ENCODE measurements around the gene IFIT1B. TPM values are rescaled to one million over a fixed set of nuclear protein-coding genes. Genes with fewer than 3 reads are reported as not detected.

Gene IFIT1B
- total and polyA plus RNA-seq, 2 of the 8 experiments (the other 6 are each of a cell fraction or from before 2014, with no cell fraction given) = not detected

GRCh38 chr10:89389254-89389653, 11.4 kb downstream of the IFIT1B start:
- H3K9me3 ChIP-seq (ENCODE audit: insufficient read depth in 2 of 2, low read depth in 1 of 2, low read length in 1 of 2) = no peaks in the 10 kb centered on the region
- H3K23me2 ChIP-seq (ENCODE audit: low read depth, low read length) = no peaks in the 10 kb centered on the region; the same call in 1 of the 2 replicates
- H4K20me1 ChIP-seq (replicated peaks in 1 of 2; ENCODE audit: control insufficient read depth in 1 of 2, insufficient read depth in 2 of 2, low read length in 2 of 2) = no peaks in the 10 kb centered on the region
- H3K4me3 ChIP-seq (ENCODE audit: extremely low read depth in 1 of 4, insufficient read depth in 2 of 4, low read depth in 3 of 4, low read length in 4 of 4) = no peak overlapping the region
- H4K8ac ChIP-seq (ENCODE audit: extremely low read depth, insufficient read depth, low read length) = no peak overlapping the region
- H3K4me2 ChIP-seq (ENCODE audit: insufficient read depth in 1 of 2, low read depth in 2 of 2, low read length in 2 of 2) = no peak overlapping the region
- no peak overlapping the region for H2BK5ac ChIP-seq (ENCODE audit: low read depth, low read length)
- POLR2A ChIA-PET (ENCODE audit: partially characterized antibody) = interaction anchor here (0.6 kb wide), 1 partner anchor 311 kb away, joined by 3 read pairs; no protein-coding TSS in a partner anchor
- peaks cover 0 to 5% (median 3%) of the 10 kb centered on the region in 4 experiments; a peak in 2 of 7 replicates for H3K4me1 ChIP-seq (replicated peaks in 1 of 4; ENCODE audit: control insufficient read depth in 3 of 4, insufficient read depth in 4 of 4, low read length in 3 of 4)
- H3K4ac ChIP-seq (replicated peaks; ENCODE audit: insufficient read length, low read depth, low read length) = no peak overlapping the region
- no peak overlapping the region for H4K5ac ChIP-seq (ENCODE audit: insufficient read length, low read depth, low read length)
- no peaks in the 10 kb centered on the region for H3K27me3 ChIP-seq (replicated peaks in 1 of 4; ENCODE audit: control insufficient read depth in 3 of 4, extremely low read depth in 1 of 4, insufficient read depth in 3 of 4, low read length in 3 of 4)
- H3K56ac ChIP-seq (replicated peaks; ENCODE audit: insufficient read length, low read depth, low read length) = no peak overlapping the region
- H3K27ac ChIP-seq (ENCODE audit: low read depth, low read length) = no peak overlapping the region
- H2AK5ac ChIP-seq (ENCODE audit: low read depth, low read length) = no peak overlapping the region
- DNase-seq (ENCODE audit: low read depth in 1 of 2, low spot score in 2 of 2) = no peak
- H3K18ac ChIP-seq (ENCODE audit: extremely low read depth, low read length) = no peak overlapping the region
- no peak overlapping the region for H2BK12ac ChIP-seq (ENCODE audit: low read depth, low read length)
- no peaks in the 10 kb centered on the region for H3K79me1 ChIP-seq (ENCODE audit: low read depth, low read length)
- no peak overlapping the region for H4K91ac ChIP-seq (replicated peaks; ENCODE audit: insufficient read length, low read length)
- H3K79me2 ChIP-seq (ENCODE audit: control insufficient read depth in 1 of 2, insufficient read depth in 2 of 2, low read length in 2 of 2) = no peaks in the 10 kb centered on the region
- H3K9ac ChIP-seq (replicated peaks in 1 of 4; ENCODE audit: extremely low read depth in 1 of 4, low read depth in 3 of 4, low read length in 3 of 4) = no peak overlapping the region
- H2AFZ ChIP-seq (ENCODE audit: low read length) = no peak overlapping the region
- TF ChIP-seq SP4 (IDR thresholded peaks at IDR 0.05; ENCODE audit: low read length) (no peak), RAD21 (IDR thresholded peaks at IDR 0.05 in 1 of 2, conservative IDR thresholded peaks at IDR 0.05 in 1 of 2; ENCODE audit: low read depth in 2 of 2, low read length in 2 of 2) (peak; percentile 79 to 87), CTCF (IDR thresholded peaks at IDR 0.05; ENCODE audit: control extremely low read depth in 1 of 3, insufficient read depth in 1 of 3, low read depth in 1 of 3, low read length in 3 of 3) (peak in 2 of 3 experiments; percentile 50 to 58; a peak in 3 of 4 replicates), BCL11A (IDR thresholded peaks at IDR 0.05; ENCODE audit: low read depth in 2 of 2, low read length in 2 of 2) (no peak), SP1 (IDR thresholded peaks at IDR 0.05; ENCODE audit: low read depth, low read length) (no peak)
- CTCF ChIA-PET (ENCODE audit: partially characterized antibody) = interaction anchor here (0.6 to 5.8 kb wide), 14 partner anchors 9 to 358 kb away, joined by 3 to 30 read pairs (median 4); partner anchors contain the start of gene IFIT2
- WGBS, 2 experiments (ENCODE audit: extremely low coverage in 1 of 2, insufficient coverage in 1 of 2, insufficient read length in 1 of 2, insufficient replicate concordance in 2 of 2, low coverage in 1 of 2, low lambda C conversion rate in 2 of 2, missing lambda C conversion rate in 1 of 2) = 83% methylated on average over 1 of the region's 1 CpG; no CpG with 5 or more reads in 1 of the 2 experiments
- no peak overlapping the region for H2BK20ac ChIP-seq (ENCODE audit: low read length)
- FAIRE-seq = no peak
- no peak overlapping the region for H2BK15ac ChIP-seq (ENCODE audit: low read length)
- H3K23ac ChIP-seq (ENCODE audit: insufficient read length) = no peak overlapping the region
- H2BK120ac ChIP-seq (replicated peaks; ENCODE audit: low read depth, low read length) = no peak overlapping the region
- no peaks in the 10 kb centered on the region for H3K36me3 ChIP-seq (ENCODE audit: control insufficient read depth in 2 of 4, insufficient read depth in 4 of 4, low read length in 3 of 4)
- H3K14ac ChIP-seq (ENCODE audit: insufficient read length) = no peak overlapping the region

All from H1 (cell line).